Germinal center (tissue), 1 donor: ENCODE results near the gene FAH.
"Not testable (repeated sequence)": the region's sequence is repeated elsewhere in the genome, so short reads cannot be mapped to it uniquely, and the experiment has no call there.

Source experiments
- DNase-seq: peaks from one replicate; pipeline ENCODE4 v3.0.0; 2012; ENCODE audit warnings: mixed read lengths, low spot score

Gene FAH

GRCh38 chr15:80151576-80151975 is 1.2 kb upstream of the FAH start:
- DNase-seq, result no peak

DNA sequence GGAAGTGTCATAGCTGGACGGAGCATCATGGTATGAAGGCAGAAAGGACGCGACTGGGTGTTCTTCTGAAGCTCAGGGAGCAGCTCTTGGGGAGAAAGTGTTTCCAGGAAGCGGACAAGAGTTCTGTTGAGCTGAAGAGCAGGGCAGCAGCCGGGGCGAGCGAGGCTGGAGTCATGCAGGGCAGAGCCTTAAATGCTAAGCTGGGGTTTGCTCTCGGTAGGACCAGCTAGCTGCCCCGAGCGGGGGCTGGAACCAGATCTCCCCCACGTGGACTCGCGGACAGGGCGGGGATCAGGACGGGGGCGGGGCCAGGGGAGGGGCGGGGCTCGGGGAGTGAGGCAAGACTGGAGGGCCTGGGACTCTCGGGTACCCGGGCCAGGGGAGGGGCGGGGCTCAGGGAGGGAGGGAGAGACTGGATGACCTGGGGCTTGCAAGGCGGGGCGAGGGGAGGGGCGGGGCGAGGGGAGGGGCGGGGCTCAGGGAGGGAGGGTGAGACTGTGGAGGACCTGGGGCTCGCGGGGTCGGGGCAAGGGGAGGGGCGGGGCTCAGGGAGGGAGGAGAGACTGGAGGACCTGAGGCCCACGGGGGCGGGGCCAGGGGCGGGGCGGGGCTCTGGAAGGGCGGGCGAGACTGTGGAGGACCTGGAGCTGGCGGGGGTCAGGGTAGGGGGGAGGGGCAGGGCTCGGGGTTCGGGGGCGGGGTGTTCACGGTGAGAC is 461 bp upstream of the FAH start:
- DNase-seq, result peak; percentile 97

GRCh38 chr15:80153900-80154299 is 1.1 kb downstream of the FAH start:
- no peak for DNase-seq

GRCh38 chr15:80154336-80154735 is 1.5 kb downstream of the FAH start:
- DNase-seq, result no peak

DNA sequence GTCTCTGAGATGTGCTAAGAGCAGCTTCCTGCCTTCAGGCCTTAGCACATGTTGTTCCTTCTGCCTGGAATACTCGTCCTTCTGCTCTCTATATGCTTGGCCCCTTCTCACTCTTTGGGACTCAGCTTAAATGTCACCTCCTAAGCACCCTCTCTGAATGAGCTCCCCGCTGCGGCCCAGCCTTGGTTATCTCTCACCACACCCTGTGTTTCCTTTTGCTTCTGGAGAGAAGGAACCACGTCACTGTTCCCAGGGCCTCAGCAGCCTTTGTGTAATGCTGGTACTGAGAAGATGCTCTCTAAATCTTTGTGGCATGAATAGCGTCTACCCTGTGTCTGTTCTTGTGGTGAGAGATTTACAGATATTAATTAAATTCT is 2.2 kb downstream of the FAH start:
- no peak for DNase-seq

DNA sequence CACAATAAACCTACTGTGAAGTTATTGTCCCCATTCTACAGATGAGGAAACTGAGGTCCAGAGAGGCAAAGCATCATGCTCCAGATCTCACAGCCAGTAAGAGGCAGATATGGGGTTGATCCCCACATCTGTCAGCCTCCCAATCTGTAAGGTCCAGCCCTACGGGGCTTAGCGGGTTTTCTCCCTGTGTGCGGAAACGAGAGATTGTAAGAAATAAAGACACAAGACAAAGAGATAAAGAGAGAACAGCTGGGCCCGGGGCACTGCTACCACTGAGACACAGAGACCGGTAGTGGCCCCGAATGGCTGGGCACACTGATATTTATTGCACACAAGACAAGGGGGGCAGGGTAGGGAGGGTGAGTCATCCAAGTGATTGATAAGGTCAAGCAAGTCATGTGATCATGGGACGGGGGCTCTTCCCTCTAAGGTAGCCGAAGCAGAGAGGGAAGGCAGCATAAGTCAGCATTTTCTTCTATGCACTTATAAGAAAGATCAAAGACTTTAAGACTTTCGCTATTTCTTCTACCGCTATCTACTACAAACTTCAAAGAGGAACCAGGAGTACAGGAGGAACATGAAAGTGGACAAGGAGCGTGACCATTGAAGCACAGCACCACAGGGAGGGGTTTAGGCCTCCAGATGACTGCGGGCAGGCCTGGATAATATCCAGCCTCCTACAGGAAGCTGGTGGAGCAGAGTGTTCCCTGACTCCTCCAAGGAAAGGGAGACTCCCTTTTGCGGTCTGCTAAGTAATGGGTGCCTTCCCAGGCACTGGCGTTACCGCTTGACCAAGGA is 2.8 kb downstream of the FAH start:
- DNase-seq, result not testable (repeated sequence)

DNA sequence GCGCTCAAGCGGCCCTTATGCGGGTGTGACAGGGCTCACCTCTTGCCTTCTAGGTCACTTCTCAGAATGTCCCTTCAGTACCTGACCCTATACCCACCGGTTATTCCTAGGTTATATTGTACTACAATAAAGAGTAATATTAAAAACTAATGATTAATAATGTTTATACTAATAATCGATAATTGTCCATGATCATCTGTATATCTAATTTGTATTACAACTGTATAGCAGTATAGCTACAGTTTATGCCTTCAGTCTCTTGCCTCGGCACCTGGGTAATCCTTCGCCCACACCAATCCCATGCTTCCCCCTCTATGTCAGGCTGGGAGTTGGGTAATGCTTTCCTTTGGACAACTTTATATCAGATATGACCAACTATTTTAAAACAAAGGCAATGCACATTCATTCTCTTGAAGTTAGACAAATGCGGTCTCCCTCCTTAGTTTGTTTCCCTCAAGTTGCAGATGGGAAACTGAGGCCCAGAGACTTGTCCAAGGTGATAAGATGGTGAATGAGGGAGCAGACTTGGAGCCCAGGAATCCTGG is 3.4 kb downstream of the FAH start:
- no peak for DNase-seq

- no peak for DNase-seq
These were observed 4.4 kb downstream of the FAH start for GRCh38 chr15:80157215-80157614.

GRCh38 chr15:80159301-80159700 is 6.5 kb downstream of the FAH start:
- no peak for DNase-seq

DNA sequence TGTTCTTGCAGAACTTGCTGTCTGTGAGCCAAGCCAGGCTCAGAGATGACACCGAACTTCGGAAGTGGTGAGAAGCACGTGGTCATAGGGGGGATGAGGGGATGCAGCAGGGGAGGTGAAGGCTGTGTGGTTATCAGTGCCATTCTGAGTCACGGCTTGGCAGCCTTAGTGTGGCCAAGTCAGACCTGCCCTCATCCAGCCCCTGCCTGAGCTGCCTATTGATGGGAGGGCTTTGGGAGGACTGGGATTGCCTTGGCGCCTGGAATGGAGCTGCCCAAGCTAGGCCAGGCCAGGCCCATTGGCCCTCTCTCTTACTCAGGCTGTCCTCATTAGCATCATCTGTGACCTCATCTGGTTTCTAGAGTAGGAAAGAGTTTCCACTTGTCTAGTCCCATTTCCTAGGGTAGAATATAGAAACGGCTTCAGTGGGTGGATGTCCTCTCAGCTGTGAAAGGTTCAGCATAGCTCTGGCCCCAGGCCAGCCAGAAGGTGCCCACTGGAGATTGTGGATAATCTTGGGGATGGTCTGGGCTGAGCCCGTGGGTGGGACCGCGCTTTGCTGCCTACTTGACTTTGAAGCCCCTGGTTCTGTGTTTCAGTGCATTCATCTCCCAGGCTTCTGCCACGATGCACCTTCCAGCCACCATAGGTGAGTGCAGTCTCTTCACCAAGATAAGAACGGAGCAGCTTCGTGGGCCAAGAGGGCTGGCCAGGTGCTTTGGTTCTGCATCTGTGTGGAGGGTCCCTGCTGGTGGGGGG is 7.2 kb downstream of the FAH start:
- DNase-seq, result no peak

GRCh38 chr15:80160570-80161156 is 7.9 kb downstream of the FAH start:
- DNase-seq, result peak; percentile 39

- no peak for DNase-seq
These were observed 8.7 kb downstream of the FAH start for GRCh38 chr15:80161468-80162016.

DNA sequence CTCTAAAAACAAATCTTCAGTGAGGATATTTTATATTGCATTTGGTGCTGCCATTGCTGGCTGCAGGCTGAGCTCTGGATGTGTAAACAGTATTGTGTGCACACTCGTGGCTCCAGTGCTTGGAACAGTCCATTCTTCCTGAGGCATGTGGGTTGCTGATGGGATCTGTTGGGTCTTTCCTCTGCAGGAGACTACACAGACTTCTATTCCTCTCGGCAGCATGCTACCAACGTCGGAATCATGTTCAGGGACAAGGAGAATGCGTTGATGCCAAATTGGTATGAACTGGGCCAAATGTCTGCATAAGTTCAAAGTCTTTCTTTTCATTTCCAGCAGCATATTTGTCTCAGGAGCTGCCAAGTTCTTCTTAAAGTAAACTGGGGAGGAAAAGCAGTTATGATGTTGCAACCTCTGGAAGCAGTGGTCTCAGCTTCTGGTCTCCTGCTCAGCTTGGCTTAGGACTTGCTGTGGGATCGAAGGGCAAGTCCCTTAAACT is 9.3 kb downstream of the FAH start:
- no peak for DNase-seq

DNA sequence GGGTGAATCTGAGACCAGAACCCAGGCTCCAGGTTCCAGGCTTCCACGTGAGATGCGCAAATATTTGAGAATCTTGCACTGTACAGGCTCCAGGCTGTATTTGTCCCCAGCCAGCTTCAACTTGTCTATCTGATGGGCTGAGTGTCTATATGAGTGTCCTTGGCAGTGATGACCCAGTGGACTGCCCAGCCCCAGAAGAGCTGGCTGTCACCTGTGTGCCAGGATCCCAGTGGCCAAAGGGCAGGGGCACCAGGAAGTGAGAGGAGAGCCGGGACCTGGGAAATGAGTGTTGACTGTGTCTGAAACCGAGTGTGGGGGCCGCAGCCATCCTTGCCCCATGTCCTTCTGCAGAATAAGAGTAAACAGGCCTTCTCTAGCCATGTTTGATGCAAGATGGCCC is 10.4 kb downstream of the FAH start:
- no peak for DNase-seq

GRCh38 chr15:80163897-80164296 is 11.1 kb downstream of the FAH start:
- DNase-seq, result no peak

GRCh38 chr15:80167936-80168335 is 15.1 kb downstream of the FAH start:
- no peak for DNase-seq

DNA sequence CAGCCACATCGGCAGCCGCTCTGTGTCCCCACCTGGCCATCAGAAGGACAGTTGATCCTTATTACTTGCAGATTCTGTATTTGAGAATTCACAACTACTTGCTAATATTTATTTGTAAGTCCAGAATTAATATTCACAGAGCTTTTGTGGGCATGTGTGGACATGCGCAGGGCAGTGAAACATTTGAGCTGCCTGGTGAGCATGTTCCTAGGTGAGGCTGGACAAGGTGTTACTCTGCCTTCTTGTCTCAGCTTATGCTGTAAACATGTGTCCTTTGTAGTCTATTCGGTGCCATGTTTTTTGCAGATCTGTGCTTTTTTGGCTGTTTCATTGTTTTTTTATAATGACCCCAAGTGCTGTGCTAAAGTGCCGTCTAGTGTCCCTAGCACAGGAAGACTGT is 15.6 kb downstream of the FAH start:
- DNase-seq, result no peak

GRCh38 chr15:80169768-80170357 is 17.1 kb downstream of the FAH start:
- DNase-seq, result no peak

DNA sequence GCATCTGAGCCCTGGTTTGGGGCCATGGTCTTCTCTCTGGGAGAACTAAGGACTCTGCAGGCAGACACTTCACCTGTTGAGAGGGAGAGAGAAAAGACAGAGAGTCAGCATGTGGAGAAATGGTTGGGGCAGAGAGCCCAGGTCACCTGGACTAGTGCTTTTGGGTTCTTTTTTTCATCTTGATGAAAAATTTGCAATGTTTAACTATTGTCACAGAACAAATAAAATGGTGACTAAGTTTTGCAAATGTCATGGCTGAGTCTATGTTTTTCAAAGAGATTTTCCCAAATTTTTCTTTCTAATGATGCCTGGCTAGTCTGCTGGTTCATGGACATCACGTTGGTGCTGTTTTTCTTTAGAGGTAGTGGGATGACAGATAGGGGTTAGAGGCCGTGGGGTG is 17.8 kb downstream of the FAH start:
- no peak for DNase-seq

DNA sequence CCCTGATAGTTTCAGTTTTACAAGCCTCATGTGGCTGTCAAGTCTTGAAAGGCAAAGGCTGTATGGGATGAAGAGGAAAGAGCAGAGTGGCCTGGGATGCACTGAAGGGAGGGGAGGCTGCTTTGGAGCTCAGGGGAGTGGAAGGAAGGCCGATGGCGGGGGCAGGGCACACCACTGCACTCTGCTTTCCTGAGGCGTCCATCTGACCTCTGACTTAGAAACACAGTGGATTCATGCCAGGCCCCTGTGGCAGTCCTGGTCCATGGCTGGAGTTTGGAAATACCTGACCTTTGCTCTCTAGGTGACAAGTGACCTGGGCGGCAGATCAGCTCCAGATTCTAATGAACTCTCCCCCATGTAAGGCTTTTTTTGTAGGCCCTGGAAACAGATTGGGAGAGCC is 19.0 kb downstream of the FAH start:
- DNase-seq, result no peak

GRCh38 chr15:80172401-80172800 is 19.6 kb downstream of the FAH start:
- no peak for DNase-seq
